ENCODE measurements around the gene ARL10.

The ARL10 gene

DNA sequence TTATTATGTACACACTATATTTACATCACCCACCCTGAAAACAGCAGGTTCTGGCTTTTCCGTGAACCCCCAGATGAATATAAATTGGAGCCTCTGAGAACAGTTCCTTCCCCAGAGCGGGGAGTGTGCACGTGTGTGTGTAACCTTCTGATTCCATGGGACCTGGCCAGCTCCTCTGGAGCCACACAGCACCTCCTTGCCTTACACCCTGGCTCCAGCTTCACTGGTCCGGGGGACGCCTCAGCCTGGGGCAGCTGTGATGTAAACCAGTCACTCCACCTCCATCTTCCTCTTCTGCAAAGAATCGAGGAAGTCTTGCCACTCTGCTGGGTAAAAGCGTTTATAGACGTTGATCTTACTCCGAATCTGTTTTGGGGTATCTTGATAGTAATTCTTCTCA lies 18.7 kb downstream of the ARL10 start:
- no peak overlapping the region for H3K4me3 ChIP-seq (ENCODE audit: low read depth, low read length)
- DNase-seq (ENCODE audit: low read depth), result no peak
- TF ChIP-seq, protein P1, sequence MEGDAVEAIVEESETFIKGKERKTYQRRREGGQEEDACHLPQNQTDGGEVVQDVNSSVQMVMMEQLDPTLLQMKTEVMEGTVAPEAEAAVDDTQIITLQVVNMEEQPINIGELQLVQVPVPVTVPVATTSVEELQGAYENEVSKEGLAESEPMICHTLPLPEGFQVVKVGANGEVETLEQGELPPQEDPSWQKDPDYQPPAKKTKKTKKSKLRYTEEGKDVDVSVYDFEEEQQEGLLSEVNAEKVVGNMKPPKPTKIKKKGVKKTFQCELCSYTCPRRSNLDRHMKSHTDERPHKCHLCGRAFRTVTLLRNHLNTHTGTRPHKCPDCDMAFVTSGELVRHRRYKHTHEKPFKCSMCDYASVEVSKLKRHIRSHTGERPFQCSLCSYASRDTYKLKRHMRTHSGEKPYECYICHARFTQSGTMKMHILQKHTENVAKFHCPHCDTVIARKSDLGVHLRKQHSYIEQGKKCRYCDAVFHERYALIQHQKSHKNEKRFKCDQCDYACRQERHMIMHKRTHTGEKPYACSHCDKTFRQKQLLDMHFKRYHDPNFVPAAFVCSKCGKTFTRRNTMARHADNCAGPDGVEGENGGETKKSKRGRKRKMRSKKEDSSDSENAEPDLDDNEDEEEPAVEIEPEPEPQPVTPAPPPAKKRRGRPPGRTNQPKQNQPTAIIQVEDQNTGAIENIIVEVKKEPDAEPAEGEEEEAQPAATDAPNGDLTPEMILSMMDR (IDR thresholded peaks at IDR 0.05; ENCODE audit: control insufficient read depth, extremely low read depth, insufficient read depth), result no peak

DNA sequence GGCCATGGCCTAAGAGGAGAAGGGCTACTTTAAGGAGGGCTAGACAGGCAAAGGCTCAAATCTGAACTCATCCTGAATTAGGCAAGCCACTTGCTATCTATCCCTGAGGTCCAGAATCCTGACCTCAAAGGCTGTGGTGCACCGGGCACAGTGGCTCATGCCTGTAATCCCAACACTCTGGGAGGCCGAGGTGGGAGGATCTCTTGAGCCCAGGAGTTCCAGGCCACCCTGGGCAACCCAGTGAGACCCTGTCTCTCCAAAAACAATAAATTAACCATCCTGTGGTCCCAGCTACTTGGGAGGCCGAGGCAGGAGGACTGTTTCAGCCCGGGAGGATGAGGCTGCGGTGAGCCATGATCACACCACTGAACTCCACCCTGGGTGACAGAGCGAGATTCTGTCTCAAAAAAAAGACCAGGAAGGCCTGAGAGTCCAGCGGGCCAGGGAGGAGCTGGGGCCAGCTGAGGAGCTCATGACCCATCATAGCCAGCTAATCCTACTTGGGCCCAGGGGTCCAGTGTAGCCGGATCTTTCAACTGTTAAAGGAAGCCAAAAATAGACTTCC lies 19.2 kb downstream of the ARL10 start:
- TF ChIP-seq, protein P1 (IDR thresholded peaks at IDR 0.05; ENCODE audit: control insufficient read depth, extremely low read depth, insufficient read depth), result no peak
- no peak overlapping the region for H3K4me3 ChIP-seq (ENCODE audit: low read depth, low read length)
- DNase-seq (ENCODE audit: low read depth), result no peak

DNA sequence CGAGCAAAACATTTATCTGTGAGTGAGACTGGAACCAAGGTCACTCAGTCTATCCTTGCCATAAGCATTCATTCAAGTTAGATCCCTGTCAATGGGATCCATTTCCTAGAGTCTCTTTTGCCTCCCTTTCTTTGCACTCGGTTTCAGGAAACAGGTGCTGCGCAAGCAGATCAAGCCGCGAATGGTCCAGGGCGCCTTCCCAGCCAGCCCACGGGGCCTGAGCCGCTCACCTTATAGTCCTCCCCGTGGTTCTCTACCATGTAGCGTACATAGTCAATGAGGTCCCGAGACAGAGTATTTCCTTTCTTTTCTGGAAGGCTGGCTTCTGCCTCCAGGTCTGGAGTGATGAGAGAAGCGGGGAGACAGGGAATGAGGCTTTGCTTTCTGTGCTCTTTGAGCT lies 19.7 kb downstream of the ARL10 start:
- H3K4me3 ChIP-seq (ENCODE audit: low read depth, low read length), result no peak overlapping the region
- TF ChIP-seq, protein P1 (IDR thresholded peaks at IDR 0.05; ENCODE audit: control insufficient read depth, extremely low read depth, insufficient read depth), result no peak
- no peak for DNase-seq (ENCODE audit: low read depth)

DNA sequence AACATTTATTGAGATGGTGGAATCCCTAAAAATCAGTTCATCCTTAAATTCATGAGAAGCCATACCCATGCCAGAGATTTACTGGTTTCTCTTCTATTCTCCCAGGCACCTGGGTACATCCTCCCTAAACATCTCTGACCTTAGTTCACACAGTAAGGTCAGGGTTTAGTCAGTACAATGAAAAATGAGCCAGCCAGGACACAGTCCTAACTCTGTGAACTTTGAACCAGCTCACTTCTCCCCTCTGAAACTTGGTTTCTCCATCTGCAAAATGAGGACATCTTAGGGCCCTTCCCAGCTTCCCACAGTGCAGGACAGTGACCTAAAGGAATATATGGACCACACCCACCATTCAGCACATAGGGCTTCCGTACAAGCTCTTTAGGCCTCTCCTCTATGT lies 21.2 kb downstream of the ARL10 start:
- TF ChIP-seq, protein P1 (IDR thresholded peaks at IDR 0.05; ENCODE audit: control insufficient read depth, extremely low read depth, insufficient read depth), result no peak
- DNase-seq (ENCODE audit: low read depth), result no peak
- H3K4me3 ChIP-seq (ENCODE audit: low read depth, low read length), result 0 out of 2 replicates have a peak overlapping the region, but pooled peaks have one; percentile 94

DNA sequence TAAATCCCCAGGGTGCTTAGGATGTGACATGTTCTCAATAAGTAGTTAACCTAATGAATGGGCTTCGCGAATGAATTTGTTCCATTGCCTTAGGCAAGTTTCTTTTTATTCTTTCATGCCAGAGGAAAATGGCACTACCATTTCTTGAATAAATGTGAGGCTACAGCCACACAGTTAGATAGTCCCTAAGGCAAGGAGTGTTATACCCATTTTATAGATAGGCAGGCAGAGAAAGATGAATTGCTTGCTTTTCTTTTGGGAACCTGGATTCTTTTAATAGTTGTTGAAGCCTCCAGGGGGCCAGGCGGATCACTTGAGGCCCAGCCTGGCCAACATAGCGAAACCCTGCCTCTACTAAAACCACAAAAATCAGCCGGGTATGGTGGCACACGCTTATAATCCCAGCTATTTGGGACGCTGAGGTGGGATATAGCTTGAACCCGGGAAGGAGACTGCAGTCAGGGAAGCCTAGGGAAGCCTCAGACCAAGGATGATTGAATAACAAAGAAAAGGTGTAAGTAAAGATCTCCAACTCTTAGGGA lies 22.2 kb downstream of the ARL10 start:
- no peak for DNase-seq (ENCODE audit: low read depth)
- TF ChIP-seq, protein P1 (IDR thresholded peaks at IDR 0.05; ENCODE audit: control insufficient read depth, extremely low read depth, insufficient read depth), result no peak
- H3K4me3 ChIP-seq (ENCODE audit: low read depth, low read length), result peak overlapping the region; percentile 94

DNA sequence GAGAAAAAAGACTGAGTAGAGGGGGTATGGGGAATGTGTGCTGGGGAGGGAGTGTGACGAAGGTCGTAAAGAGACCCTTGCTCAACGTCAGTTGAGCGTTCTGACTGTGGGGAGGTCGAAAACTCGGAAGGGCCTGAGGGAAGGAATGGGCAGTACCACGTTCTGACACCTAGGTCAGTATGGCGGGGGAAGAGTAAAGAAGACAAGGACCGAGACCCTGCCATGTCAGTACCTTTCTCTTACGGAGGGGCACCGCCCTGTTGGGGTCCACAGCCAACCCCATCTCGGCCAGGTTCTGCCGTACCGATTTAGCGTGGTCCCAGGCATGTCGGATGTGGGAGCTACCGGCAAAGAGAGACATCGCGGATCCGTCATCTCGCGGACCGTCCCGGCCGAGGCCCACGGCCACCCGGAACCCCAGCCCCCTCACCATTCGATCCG lies 22.7 kb downstream of the ARL10 start:
- TF ChIP-seq, protein P1 (IDR thresholded peaks at IDR 0.05; ENCODE audit: control insufficient read depth, extremely low read depth, insufficient read depth), result no peak
- DNase-seq (ENCODE audit: low read depth), result no peak
- peak overlapping the region; percentile 94 for H3K4me3 ChIP-seq (ENCODE audit: low read depth, low read length)
